GM12872 (cell line): ENCODE measurements around the gene CDS1.

Source experiments
- CTCF ChIP-seq: IDR thresholded peaks from 3 replicates; pipeline ENCODE4 v1.5.1; 2011; ENCODE audit warnings: low read depth, mild to moderate bottlenecking, low read length, moderate library complexity; ENCODE audit not compliant: insufficient read depth

The CDS1 gene

GRCh38 chr4:84582988-84583875, at the start of gene CDS1:
Gene CDS1 (plus strand): TSS chr4:84583127. CDS start chr4:84583402, 275 bp downstream.
- no peak for TF ChIP-seq CTCF

- TF ChIP-seq CTCF, result no peak
Measured at GRCh38 chr4:84535901-84536300, 47.0 kb upstream of the CDS1 start.

GRCh38 chr4:84545093-84545492, 37.8 kb upstream of the CDS1 start:
- TF ChIP-seq CTCF, result no peak

GRCh38 chr4:84547211-84547610, 35.7 kb upstream of the CDS1 start:
- TF ChIP-seq CTCF, result no peak

- TF ChIP-seq CTCF, result no peak
Measured at GRCh38 chr4:84562156-84562555, 20.8 kb upstream of the CDS1 start.

GRCh38 chr4:84563002-84563401, 19.9 kb upstream of the CDS1 start:
- TF ChIP-seq CTCF, result no peak

- TF ChIP-seq CTCF, result no peak
Measured at GRCh38 chr4:84565951-84566350, 17.0 kb upstream of the CDS1 start.
